DMS153 (cell line): ENCODE data around the gene PBX1.
"Not testable (repeated sequence)": the region's sequence is repeated elsewhere in the genome, so short reads cannot be mapped to it uniquely, and the experiment has no call there.

ENCODE experiments used
- DNase-seq: peaks from one replicate; lab custom pipeline; 2025; lab: John Stamatoyannopoulos, UW

PBX1 gene

DNA sequence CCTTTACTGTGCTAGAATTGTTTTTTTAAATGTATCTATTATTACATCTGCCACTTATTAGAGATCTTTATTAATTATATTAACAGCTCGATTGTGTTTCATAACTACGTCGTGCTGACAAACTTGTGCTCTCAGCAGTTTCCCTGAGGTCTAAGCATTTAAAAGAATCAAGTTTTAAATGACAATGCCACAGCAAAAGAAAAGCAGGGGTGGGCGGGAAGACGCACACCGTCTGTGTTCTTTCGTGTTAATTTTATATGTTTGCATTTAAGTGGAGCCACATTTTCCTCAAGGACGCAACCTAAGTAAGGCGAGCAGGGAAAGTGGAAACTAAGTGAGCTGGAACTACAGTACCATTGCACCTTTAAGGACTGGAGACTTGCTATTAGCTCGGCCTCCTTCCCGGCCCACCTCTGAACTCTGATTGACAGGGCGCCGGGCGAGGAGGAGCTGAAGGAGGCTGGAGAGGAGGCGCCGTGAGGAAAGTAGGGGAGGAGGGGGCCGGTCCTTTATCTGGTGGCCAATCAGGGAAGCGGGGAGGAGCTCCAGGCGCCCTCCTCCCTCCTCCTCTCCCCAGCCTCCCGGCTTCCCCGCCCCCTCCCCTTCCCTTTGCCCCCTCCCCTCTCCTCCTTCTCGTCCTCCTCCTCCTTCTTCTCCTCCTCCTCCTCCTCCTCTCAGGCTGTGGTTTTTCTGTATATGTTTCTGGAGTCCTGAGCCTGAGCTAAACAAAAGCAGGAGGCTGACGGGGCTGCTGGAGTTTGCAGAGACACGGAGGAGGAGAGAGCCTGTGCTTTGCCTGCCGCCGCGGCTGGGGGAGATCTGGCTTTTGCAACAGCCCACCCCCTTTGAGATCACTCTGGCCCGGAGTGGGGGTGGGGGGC is at the start of gene PBX1:
Gene PBX1, plus strand, starts transcription at position 724 of the 881 bp plus-strand sequence.
- DNase-seq, result peak; percentile 99

DNA sequence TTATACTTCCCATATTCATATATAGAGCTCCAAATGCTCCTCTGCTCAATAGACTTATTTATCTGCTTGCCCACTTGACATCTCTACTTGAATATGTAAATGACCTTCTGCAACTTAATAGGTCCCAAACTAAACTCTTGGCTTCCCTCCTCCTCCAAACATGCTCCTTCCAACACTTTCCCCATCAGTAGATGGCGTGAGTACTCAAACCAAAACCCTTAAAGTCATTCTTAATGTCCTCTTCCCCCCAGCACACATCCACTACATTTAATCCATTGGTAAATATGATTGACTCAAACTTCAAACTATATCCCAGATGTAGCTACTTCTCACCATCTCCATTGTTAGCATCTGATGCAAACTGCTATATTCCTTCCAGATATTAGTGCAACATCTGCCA is 48.5 kb upstream of the PBX1 start:
- DNase-seq, result no peak

- DNase-seq, result no peak
Measured at GRCh38 chr1:164511001-164511705, 47.8 kb upstream of the PBX1 start.

DNA sequence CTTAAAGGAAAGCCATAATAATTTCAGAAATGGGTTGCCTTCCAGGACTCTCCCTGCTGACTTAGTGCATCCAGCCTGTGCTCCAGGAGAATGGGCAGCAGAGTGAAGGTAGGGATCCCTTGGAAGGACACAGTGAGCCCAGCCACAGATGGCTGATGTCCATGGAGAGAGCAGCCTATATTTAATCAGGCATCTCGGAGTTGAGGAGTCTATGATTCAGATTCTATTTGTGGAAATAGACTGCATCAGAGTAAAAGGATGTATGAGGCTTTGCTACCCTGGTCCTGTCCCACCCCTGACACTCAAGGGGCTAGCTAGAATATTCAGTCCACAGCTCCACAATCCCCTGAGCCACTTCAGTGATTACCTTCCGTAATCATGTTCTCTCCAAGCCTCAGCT is 43.8 kb upstream of the PBX1 start:
- no peak for DNase-seq

GRCh38 chr1:164515711-164516331 is 43.2 kb upstream of the PBX1 start:
- no peak for DNase-seq

DNA sequence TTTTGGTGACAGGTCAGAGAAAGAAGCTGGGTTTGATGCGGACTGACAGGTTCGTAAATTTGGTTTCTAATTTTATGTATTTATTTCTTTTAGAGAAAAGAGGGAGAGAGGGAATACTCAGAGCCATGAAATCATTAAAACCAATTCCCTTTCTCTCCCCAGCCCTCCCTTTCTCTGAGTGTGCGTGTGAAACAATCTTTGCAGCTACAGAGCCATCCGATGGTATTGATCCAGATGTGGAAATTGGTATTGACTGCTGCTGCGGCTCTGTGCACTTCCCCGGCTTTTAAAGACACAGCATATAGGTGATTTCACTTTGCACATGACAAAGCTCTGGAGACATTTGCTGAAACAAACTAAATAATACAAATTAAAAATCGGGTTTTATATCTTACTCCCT is 42.4 kb upstream of the PBX1 start:
- no peak for DNase-seq

- no peak for DNase-seq
Measured at GRCh38 chr1:164518692-164519332, 40.2 kb upstream of the PBX1 start.

DNA sequence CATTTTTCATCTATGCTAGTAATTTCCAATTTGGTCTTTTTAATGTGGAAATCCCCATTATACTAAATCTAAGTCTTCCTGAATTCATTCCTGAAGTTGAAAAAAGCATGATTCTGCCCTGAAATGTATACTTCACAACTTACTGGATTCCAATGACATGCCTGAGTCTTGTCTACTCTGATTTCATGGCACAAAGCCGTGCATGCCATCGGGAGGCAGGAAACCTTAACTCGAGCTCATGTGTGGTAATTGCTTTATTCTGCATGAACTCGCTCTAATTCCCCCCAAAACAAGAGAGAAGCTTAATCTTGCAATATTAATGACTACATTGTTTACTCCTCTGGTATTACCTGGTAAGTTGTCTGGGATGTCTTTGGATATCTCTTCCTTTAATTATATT is 39.6 kb upstream of the PBX1 start:
- no peak for DNase-seq

DNA sequence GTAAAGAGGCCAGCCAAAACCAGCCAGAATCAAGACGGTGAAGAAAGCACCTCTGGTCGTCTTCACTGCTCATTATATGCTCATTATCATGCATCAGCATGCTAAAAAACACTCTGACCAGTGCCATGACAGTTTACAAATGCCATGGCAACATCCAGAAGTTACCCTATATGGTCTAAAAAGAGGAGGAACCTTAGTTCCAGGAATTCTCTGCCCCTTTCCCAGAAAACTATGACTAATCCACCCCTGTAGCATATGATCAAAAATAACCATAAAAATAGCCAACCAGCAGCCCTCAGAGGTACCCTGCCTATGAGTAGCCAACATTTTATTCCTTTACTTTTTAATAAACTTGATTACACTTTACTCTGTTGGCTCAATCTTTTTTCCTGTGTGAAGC is 34.2 kb upstream of the PBX1 start:
- DNase-seq, result no peak

- no peak for DNase-seq
Measured at GRCh38 chr1:164534863-164535610, 23.9 kb upstream of the PBX1 start.

- not testable (repeated sequence) for DNase-seq
Measured at GRCh38 chr1:164552463-164552988, 6.5 kb upstream of the PBX1 start.

DNA sequence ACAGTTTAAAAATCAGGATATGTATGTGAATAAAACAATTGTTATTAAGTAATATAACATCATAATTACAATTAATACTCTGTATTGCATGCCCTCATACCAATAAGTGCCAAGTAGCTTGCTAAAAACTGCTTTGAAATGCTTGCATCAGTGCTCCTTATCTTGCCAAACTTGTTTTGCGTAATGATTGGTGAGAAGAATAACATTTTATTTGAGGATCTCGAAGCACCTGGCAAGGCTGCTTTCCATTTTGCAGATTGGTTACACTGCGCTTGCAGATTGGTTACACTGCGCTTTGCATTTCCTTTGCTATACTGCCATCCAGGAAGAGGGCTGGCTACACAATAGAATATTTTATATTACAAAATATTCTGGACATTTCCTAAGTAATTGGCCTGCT is 1.7 kb upstream of the PBX1 start:
- peak; percentile 76 for DNase-seq

- DNase-seq, result peak; percentile 36
Measured at GRCh38 chr1:164559342-164560051, 513 bp downstream of the PBX1 start.

DNA sequence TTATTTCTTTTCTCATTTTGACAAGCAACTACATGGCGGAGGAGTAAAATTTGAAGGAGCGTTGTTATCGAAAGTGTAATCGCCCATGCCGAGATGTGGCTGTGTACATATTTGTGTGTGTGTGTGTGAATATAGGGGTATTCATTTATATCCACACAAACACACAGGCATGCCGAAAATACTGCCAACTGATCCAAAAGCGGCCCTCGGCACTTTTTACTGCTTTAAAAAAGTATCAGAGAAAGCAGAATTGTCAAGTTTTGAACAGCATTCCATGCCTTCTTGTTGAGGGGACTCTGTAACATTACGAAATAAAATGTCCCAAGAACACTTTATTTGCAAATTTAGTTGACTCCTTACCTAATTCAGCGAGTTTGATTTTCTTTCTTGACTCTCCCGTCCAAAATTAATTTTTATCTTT is 1.1 kb downstream of the PBX1 start:
- no peak for DNase-seq

DNA sequence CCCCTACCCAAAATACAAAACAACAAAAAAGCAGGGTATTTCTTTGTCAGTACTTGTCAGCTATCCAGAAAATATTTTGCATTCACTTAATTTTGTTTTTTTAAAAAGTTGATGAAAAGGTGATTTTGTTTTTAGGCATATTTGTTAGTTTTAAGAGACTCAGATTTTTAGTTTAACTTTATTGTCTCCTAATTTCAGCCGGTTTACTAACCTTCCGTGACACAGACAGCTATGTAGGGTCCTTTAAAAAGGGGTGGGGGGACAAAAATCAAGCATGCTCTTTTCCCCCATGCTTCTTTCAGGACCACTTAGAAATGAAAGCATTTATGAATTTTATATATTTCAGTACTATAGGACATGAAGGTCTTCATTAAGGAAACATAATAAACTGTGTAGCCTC is 1.6 kb downstream of the PBX1 start:
- no peak for DNase-seq

DNA sequence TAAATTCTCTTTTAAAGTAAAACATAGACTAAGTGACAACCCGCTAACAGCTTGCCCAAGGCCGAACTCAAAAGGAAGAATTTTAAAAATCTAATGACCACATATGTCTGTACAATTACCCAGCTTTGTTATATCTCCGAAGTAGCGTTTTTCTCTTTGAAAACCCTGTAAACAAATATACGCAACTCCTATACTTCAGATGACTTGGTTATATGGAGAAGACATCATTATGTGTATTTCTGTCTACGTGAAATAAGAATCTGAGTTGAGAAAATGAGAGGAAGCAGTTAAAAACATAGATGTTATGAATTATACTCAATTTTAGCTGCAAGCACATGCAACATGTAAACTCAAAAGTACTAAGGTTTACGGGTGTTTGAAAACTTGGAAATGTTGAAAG is 2.0 kb downstream of the PBX1 start:
- DNase-seq, result peak; percentile 19

DNA sequence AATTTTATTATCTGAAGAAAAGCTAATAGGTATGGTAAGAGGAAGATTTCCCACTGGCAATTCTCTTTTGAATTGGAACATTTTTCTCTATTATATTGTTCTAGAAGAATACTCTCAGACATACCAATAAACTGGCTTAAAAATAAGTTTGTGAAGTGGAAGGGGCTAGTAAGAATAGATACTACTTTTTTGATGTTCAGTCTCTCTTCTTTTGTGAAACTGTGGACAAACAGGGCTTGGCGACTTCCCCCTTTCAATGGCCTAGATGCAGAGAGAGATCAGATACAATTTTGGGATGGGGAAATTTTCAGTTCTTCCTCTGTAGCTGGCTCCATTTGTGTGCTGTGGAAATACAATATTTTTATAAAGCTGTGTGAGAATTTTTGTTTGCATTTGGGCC is 2.5 kb downstream of the PBX1 start:
- DNase-seq, result peak; percentile 4

- DNase-seq, result no peak
Measured at GRCh38 chr1:164562061-164562460, 3.1 kb downstream of the PBX1 start.

- DNase-seq, result no peak
Measured at GRCh38 chr1:164562511-164562910, 3.5 kb downstream of the PBX1 start.

DNA sequence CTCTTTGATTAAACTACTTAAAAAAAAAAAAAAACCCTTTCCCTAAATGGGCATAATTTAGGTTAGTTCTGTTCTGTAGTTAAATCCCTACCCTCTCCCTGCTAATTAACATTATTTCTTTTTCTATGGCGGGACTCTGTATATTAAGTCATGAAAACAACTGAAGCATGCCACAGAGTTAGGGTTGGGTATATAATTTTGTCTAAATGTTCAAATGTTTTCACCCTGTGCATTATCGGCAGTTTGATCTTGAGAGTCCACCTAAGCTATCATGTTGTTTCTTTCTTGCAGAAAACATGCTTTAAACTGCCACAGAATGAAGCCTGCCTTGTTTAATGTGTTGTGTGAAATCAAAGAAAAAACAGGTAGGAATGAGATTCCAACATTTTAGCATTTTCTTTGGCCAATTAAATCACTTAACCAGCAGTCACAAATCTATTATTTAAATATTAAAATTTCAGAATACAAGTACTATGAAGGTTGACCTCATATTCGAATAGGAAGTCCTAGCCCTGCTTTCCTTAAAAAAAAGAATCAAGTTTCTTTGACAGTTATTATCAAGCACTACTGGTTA is 4.0 kb downstream of the PBX1 start:
- DNase-seq, result no peak
